ENCODE data around the gene TMEM161A.

DNA sequence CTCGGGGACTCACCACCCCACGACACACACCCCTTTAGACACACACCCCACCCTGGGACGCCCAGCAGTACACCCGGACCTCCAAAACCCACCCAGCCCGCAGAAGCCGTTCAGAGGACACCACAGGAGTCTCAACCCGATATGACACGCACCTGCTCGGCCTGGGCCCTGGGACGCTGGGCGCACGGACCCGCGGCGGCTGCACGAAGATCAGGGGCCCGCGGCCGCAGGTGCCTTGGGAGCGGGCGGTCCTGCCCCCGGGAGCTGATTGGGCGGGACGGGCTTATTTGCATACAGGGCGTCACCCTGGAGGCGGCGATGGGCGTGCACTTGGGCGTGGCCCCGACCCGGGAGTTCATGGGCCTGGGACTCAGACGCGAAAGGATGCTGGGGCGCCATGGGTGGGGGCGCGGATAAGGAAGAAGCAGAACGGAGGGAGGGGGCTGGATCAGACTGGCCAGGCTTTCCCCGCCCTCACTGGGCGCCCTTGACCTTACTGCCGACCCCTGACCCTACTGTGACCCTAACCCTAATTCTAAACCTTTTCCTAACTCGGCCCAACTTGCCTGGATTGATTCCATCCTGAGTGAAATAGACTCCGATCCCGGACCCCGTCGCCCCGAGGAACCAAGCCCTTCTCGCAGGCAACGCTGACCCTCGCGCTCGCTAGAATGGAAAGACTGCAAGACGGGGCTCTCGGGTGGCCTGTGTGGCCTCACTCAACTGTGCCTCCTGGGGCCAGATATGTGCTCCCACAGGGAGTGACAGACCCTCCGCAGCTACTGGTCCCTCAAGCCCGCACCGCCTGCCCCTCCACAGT lies 32.0 kb upstream of the TMEM161A start, which contains the start of gene MEF2B:
- TF ChIP-seq TARDBP (IDR thresholded peaks at IDR 0.05) (no peak), EZH2 (IDR thresholded peaks at IDR 0.05; ENCODE audit: borderline replicate concordance, low read depth, low read length) (no peak)
- TF ChIP-seq, protein P1, sequence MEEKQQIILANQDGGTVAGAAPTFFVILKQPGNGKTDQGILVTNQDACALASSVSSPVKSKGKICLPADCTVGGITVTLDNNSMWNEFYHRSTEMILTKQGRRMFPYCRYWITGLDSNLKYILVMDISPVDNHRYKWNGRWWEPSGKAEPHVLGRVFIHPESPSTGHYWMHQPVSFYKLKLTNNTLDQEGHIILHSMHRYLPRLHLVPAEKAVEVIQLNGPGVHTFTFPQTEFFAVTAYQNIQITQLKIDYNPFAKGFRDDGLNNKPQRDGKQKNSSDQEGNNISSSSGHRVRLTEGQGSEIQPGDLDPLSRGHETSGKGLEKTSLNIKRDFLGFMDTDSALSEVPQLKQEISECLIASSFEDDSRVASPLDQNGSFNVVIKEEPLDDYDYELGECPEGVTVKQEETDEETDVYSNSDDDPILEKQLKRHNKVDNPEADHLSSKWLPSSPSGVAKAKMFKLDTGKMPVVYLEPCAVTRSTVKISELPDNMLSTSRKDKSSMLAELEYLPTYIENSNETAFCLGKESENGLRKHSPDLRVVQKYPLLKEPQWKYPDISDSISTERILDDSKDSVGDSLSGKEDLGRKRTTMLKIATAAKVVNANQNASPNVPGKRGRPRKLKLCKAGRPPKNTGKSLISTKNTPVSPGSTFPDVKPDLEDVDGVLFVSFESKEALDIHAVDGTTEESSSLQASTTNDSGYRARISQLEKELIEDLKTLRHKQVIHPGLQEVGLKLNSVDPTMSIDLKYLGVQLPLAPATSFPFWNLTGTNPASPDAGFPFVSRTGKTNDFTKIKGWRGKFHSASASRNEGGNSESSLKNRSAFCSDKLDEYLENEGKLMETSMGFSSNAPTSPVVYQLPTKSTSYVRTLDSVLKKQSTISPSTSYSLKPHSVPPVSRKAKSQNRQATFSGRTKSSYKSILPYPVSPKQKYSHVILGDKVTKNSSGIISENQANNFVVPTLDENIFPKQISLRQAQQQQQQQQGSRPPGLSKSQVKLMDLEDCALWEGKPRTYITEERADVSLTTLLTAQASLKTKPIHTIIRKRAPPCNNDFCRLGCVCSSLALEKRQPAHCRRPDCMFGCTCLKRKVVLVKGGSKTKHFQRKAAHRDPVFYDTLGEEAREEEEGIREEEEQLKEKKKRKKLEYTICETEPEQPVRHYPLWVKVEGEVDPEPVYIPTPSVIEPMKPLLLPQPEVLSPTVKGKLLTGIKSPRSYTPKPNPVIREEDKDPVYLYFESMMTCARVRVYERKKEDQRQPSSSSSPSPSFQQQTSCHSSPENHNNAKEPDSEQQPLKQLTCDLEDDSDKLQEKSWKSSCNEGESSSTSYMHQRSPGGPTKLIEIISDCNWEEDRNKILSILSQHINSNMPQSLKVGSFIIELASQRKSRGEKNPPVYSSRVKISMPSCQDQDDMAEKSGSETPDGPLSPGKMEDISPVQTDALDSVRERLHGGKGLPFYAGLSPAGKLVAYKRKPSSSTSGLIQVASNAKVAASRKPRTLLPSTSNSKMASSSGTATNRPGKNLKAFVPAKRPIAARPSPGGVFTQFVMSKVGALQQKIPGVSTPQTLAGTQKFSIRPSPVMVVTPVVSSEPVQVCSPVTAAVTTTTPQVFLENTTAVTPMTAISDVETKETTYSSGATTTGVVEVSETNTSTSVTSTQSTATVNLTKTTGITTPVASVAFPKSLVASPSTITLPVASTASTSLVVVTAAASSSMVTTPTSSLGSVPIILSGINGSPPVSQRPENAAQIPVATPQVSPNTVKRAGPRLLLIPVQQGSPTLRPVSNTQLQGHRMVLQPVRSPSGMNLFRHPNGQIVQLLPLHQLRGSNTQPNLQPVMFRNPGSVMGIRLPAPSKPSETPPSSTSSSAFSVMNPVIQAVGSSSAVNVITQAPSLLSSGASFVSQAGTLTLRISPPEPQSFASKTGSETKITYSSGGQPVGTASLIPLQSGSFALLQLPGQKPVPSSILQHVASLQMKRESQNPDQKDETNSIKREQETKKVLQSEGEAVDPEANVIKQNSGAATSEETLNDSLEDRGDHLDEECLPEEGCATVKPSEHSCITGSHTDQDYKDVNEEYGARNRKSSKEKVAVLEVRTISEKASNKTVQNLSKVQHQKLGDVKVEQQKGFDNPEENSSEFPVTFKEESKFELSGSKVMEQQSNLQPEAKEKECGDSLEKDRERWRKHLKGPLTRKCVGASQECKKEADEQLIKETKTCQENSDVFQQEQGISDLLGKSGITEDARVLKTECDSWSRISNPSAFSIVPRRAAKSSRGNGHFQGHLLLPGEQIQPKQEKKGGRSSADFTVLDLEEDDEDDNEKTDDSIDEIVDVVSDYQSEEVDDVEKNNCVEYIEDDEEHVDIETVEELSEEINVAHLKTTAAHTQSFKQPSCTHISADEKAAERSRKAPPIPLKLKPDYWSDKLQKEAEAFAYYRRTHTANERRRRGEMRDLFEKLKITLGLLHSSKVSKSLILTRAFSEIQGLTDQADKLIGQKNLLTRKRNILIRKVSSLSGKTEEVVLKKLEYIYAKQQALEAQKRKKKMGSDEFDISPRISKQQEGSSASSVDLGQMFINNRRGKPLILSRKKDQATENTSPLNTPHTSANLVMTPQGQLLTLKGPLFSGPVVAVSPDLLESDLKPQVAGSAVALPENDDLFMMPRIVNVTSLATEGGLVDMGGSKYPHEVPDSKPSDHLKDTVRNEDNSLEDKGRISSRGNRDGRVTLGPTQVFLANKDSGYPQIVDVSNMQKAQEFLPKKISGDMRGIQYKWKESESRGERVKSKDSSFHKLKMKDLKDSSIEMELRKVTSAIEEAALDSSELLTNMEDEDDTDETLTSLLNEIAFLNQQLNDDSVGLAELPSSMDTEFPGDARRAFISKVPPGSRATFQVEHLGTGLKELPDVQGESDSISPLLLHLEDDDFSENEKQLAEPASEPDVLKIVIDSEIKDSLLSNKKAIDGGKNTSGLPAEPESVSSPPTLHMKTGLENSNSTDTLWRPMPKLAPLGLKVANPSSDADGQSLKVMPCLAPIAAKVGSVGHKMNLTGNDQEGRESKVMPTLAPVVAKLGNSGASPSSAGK (IDR thresholded peaks at IDR 0.05): no peak
